ENCODE data around the gene LRP5. TPM values are rescaled to one million over a fixed set of nuclear protein-coding genes. Genes with fewer than 3 reads are reported as not detected.
A peak's percentile ranks its signal among the peaks of the same experiment; 100 is the strongest.

LRP5 gene
- total RNA-seq, 1 experiment from 2014 or later: 55.2 TPM

DNA sequence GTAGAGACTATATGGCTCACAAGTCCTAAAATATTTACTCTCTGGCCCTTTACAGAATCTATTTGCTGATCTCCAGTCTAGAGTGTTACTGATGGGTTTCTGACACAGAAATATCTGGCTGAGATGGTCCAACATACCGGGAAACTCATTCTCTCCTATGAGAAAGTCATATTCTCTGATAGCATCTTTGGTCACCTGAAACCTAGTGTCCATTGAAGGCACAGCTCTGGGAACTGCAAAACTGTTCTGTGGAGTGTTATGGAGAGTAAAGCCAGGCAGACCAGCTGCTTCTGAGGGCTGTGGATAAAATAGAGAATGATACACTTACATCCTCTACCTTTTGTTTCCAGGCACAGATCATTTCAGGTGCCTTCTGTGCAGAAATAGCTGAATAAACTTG, 38.1 kb upstream of the LRP5 start:
- intact Hi-C loops (cut with micrococcal nuclease): no loop called here
- Histone ChIP-seq H2AFZ (ENCODE audit: low read depth, low read length, poor library complexity, severe bottlenecking) (no peak overlapping the region), H3K79me2 (ENCODE audit: insufficient read depth, low read length) (peaks cover 29% of the 10 kb centered on the region), H3K9me2 (ENCODE audit: insufficient read depth) (no peaks in the 10 kb centered on the region), H3K9me3 (ENCODE audit: control insufficient read depth in 1 of 2, insufficient read depth in 1 of 2, low read depth in 1 of 2, low read length in 2 of 2) (no peaks in the 10 kb centered on the region), H3K4me1 (ENCODE audit: control insufficient read depth in 1 of 2, insufficient read depth in 2 of 2, low read length in 2 of 2) (peaks cover 29 to 62% of the 10 kb centered on the region in 2 experiments), H3K36me3 (ENCODE audit: control insufficient read depth in 1 of 2, insufficient read depth in 2 of 2, low read length in 2 of 2) (peaks cover 0 to 5% of the 10 kb centered on the region in 2 experiments; a peak in 1 of 4 replicates), H3K9ac (ENCODE audit: low read length) (peak overlapping the region; percentile 9), H3K27ac (ENCODE audit: low read depth, low read length) (no peak overlapping the region), H3K27me3 (ENCODE audit: insufficient read depth, low read length) (no peaks in the 10 kb centered on the region), H3K4me3 (replicated peaks in 1 of 2; ENCODE audit: low read depth in 1 of 2, low read length in 2 of 2) (no peak overlapping the region), H3K4me2 (ENCODE audit: low read length) (peak overlapping the region; percentile 73; the same call in 1 of the 2 replicates), H4K20me1 (ENCODE audit: insufficient read depth) (no peaks in the 10 kb centered on the region)
- no peak for DNase-seq (ENCODE audit: low read depth, low spot score)
- TF ChIP-seq YY1 (IDR thresholded peaks at IDR 0.05; ENCODE audit: extremely low read depth, insufficient replicate concordance, low read depth, low read length) (no peak), FOSL1 (IDR thresholded peaks at IDR 0.05; ENCODE audit: low read depth) (no peak), EZH2phosphoT487 (IDR thresholded peaks at IDR 0.05; ENCODE audit: borderline replicate concordance) (no peak), SP1 (IDR thresholded peaks at IDR 0.05; ENCODE audit: low read depth) (no peak), SRF (IDR thresholded peaks at IDR 0.05; ENCODE audit: low read depth) (no peak), SIN3A (IDR thresholded peaks at IDR 0.05; ENCODE audit: low read depth) (no peak)
- CTCF ChIA-PET: interaction anchor here (5.7 kb wide), 1 partner anchor 23 kb away, joined by 30 read pairs; no protein-coding TSS in a partner anchor
- POLR2A ChIA-PET: no interaction called here
- no TSS peak for BruUV-seq (replicated peaks)
- RAD21 ChIA-PET (ENCODE audit: low non-redundant PET in 1 of 2, low total read pairs in 2 of 2, uncharacterized antibody in 2 of 2, unreplicated experiment in 2 of 2): no interaction called here
- ATAC-seq: no peak

DNA sequence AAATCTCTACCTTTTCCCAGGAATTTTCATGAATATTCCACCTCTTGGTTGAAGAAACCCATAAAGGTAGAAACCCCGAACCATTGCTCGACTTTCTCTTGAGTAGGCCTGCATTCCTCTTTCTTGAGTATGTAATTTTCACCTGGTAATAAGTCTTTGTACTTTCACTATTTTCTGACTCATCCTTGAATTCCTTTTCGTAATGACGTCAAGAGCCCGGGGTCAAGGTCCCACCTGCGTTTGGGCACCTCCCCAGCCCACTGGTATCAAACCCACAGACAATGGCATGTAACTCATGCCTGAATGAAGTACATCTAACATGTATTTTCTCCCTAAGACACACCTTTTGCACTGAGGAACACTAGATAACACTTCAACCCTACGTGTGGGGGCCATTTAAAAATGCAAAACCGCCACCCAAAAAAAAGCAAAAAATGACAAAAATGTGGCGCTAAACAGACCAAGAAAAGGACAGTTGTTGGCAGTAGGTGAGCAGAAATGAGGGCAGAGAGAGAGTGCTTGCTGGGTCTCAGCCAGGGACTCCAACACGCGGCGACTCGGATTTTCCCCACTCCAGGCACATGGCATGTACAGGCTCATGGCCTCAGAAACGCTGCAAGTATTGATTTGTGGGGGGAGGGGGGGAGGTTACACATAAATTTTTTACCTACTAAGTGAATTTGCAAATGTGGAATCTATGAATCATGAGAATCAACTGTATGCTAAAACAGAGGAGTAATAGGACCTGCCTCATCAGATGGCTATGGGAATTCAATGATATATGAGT, 36.5 kb upstream of the LRP5 start:
- Histone ChIP-seq H2AFZ (ENCODE audit: low read depth, low read length, poor library complexity, severe bottlenecking) (peak overlapping the region; percentile 36), H3K36me3 (ENCODE audit: control insufficient read depth in 1 of 2, insufficient read depth in 2 of 2, low read length in 2 of 2) (no peaks in the 10 kb centered on the region), H3K9me2 (ENCODE audit: insufficient read depth) (no peaks in the 10 kb centered on the region), H3K9me3 (ENCODE audit: control insufficient read depth in 1 of 2, insufficient read depth in 1 of 2, low read depth in 1 of 2, low read length in 2 of 2) (no peaks in the 10 kb centered on the region), H3K9ac (ENCODE audit: low read length) (peak overlapping the region; percentile 62), H3K4me3 (replicated peaks in 1 of 2; ENCODE audit: low read depth in 1 of 2, low read length in 2 of 2) (peak overlapping the region in 1 of 2 experiments; percentile 27; a peak in 2 of 4 replicates), H4K20me1 (ENCODE audit: insufficient read depth) (no peaks in the 10 kb centered on the region), H3K27me3 (ENCODE audit: insufficient read depth, low read length) (no peaks in the 10 kb centered on the region), H3K27ac (ENCODE audit: low read depth, low read length) (peak overlapping the region; percentile 54), H3K4me1 (ENCODE audit: control insufficient read depth in 1 of 2, insufficient read depth in 2 of 2, low read length in 2 of 2) (peaks cover 22 to 54% of the 10 kb centered on the region in 2 experiments), H3K4me2 (ENCODE audit: low read length) (peak overlapping the region; percentile 73), H3K79me2 (ENCODE audit: insufficient read depth, low read length) (peaks cover 13% of the 10 kb centered on the region)
- ChIA-PET CTCF (no interaction called here), RAD21 (ENCODE audit: low non-redundant PET in 1 of 2, low total read pairs in 2 of 2, uncharacterized antibody in 2 of 2, unreplicated experiment in 2 of 2) (no interaction called here), POLR2A (no interaction called here)
- BruUV-seq (replicated peaks): no TSS peak
- intact Hi-C loops (cut with micrococcal nuclease): no loop called here
- no peak; the same call in 1 of the 2 replicates for ATAC-seq
- DNase-seq (ENCODE audit: low read depth, low spot score): peak; percentile 69
- no peak for TF ChIP-seq EGR1 (IDR thresholded peaks at IDR 0.05; ENCODE audit: low read depth)
- 0 out of 2 replicates have a peak, but pooled peaks have one; percentile 31 for TF ChIP-seq SIN3A (IDR thresholded peaks at IDR 0.05; ENCODE audit: low read depth)
- TF ChIP-seq JUND (IDR thresholded peaks at IDR 0.05): peak; percentile 53
- no peak for TF ChIP-seq ZFX (IDR thresholded peaks at IDR 0.05)
- TF ChIP-seq SRF (IDR thresholded peaks at IDR 0.05; ENCODE audit: low read depth): peak; percentile 31; the same call in 1 of the 2 replicates
- TF ChIP-seq SP1 (IDR thresholded peaks at IDR 0.05; ENCODE audit: low read depth): peak; percentile 60; the same call in 1 of the 2 replicates
- no peak for TF ChIP-seq EZH2 (IDR thresholded peaks at IDR 0.05)
- TF ChIP-seq POLR2A (IDR thresholded peaks at IDR 0.05; ENCODE audit: borderline replicate concordance, extremely low read depth, insufficient read depth, insufficient read length): no peak
- peak; percentile 49 for TF ChIP-seq TCF7L2 (IDR thresholded peaks at IDR 0.05; ENCODE audit: borderline replicate concordance, extremely low read depth, insufficient read depth, insufficient read length)
- no peak for TF ChIP-seq CBX3 (IDR thresholded peaks at IDR 0.05; ENCODE audit: low read depth)
- no peak for TF ChIP-seq POLR2AphosphoS5 (IDR thresholded peaks at IDR 0.05; ENCODE audit: low read depth, low read length)
- TF ChIP-seq CEBPB (IDR thresholded peaks at IDR 0.05; ENCODE audit: low read depth): peak; percentile 3; the same call in 1 of the 2 replicates
- no peak for TF ChIP-seq YY1 (IDR thresholded peaks at IDR 0.05; ENCODE audit: extremely low read depth, insufficient replicate concordance, low read depth, low read length)
- TF ChIP-seq, protein P1, sequence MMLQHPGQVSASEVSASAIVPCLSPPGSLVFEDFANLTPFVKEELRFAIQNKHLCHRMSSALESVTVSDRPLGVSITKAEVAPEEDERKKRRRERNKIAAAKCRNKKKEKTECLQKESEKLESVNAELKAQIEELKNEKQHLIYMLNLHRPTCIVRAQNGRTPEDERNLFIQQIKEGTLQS (IDR thresholded peaks at IDR 0.05): no peak
- TF ChIP-seq EZH2phosphoT487 (IDR thresholded peaks at IDR 0.05; ENCODE audit: borderline replicate concordance): no peak
- no peak for TF ChIP-seq ZNF274 (IDR thresholded peaks at IDR 0.05; ENCODE audit: low read depth, low read length)
- TF ChIP-seq, protein P2, sequence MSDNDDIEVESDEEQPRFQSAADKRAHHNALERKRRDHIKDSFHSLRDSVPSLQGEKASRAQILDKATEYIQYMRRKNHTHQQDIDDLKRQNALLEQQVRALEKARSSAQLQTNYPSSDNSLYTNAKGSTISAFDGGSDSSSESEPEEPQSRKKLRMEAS (IDR thresholded peaks at IDR 0.05): peak; percentile 80

All from HCT116 (cell line).